ENCODE measurements around the gene RAB43. TPM values are rescaled to one million over a fixed set of nuclear protein-coding genes. Genes with fewer than 3 reads are reported as not detected.
A peak's percentile ranks its signal among the peaks of the same experiment; 100 is the strongest.
"Not testable (repeated sequence)": the region's sequence is repeated elsewhere in the genome, so short reads cannot be mapped to it uniquely, and the experiment has no call there.

RAB43 gene
- total RNA-seq, 1 donor, result 13.4 TPM

DNA sequence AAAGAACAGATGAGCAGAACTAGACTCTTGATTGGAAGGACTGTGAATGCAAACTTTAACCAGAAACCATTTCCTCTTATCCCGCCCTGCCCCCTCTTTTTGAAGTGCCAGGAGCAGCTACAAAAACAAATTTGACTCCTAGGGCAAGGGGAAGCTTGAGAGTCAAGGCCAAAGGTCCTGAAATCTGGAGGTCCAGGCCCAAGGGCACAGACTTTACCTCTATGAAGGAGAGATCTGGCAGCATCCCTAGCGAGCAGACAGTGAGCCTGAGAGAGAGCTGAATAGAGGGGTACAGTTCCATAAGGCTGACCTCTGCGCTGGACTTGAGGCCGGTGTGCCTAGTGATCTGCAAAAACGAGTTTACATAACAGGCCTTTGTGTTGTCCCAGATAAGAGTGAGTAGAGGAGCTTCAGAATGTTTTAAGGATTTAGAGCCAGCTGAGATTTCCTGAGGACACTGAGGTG is 5.1 kb downstream of the RAB43 start:
- no peak overlapping the region for H2AFZ ChIP-seq (ENCODE audit: low read length)
- H3K4me2 ChIP-seq (ENCODE audit: insufficient read depth, low read length), result no peak overlapping the region
- peaks cover 73% of the 10 kb centered on the region for H3K79me2 ChIP-seq (ENCODE audit: insufficient read depth, low read length)
- TF ChIP-seq, protein P1, sequence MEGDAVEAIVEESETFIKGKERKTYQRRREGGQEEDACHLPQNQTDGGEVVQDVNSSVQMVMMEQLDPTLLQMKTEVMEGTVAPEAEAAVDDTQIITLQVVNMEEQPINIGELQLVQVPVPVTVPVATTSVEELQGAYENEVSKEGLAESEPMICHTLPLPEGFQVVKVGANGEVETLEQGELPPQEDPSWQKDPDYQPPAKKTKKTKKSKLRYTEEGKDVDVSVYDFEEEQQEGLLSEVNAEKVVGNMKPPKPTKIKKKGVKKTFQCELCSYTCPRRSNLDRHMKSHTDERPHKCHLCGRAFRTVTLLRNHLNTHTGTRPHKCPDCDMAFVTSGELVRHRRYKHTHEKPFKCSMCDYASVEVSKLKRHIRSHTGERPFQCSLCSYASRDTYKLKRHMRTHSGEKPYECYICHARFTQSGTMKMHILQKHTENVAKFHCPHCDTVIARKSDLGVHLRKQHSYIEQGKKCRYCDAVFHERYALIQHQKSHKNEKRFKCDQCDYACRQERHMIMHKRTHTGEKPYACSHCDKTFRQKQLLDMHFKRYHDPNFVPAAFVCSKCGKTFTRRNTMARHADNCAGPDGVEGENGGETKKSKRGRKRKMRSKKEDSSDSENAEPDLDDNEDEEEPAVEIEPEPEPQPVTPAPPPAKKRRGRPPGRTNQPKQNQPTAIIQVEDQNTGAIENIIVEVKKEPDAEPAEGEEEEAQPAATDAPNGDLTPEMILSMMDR (IDR thresholded peaks at IDR 0.05; ENCODE audit: extremely low read depth, low read depth, low read length), result no peak
- peak; percentile 19 for DNase-seq (ENCODE audit: insufficient read length, low spot score, missing footprints)
- H4K20me1 ChIP-seq (ENCODE audit: insufficient read depth, low read length), result peaks cover 31% of the 10 kb centered on the region
- H3K9me3 ChIP-seq (ENCODE audit: low read depth, low read length), result no peaks in the 10 kb centered on the region
- H3K4me3 ChIP-seq (ENCODE audit: insufficient read depth, low read length), result no peak overlapping the region
- H3K27me3 ChIP-seq (ENCODE audit: insufficient read depth, low read length), result no peaks in the 10 kb centered on the region
- H3K4me1 ChIP-seq (ENCODE audit: insufficient read depth, low read length), result peaks cover 21% of the 10 kb centered on the region
- H3K27ac ChIP-seq (ENCODE audit: low read depth, low read length), result no peak overlapping the region
- peaks cover 19% of the 10 kb centered on the region for H3K36me3 ChIP-seq (ENCODE audit: insufficient read depth, low read length)

DNA sequence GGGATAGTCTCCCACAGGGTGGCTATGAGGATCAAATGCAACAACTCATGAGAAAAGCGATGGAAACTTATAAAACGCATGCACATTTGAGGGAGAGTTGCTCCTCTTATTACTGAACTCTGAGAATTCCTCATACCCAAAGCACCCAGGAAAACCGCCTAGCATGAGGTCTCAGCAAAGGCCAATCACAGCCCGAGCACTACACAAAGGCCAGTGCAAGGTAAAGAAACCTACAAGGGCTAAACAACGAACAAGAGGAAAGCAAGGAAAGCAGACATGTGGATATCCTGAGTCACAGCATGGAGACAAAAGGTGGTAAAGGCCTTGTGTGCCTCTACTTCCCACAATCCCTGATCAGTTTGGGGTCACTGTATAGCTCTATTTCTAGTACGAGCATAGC is 7.1 kb downstream of the RAB43 start:
- Histone ChIP-seq H3K4me2 (ENCODE audit: insufficient read depth, low read length) (no peak overlapping the region), H4K20me1 (ENCODE audit: insufficient read depth, low read length) (peaks cover 27% of the 10 kb centered on the region), H3K27ac (ENCODE audit: low read depth, low read length) (no peak overlapping the region), H3K27me3 (ENCODE audit: insufficient read depth, low read length) (no peaks in the 10 kb centered on the region), H3K9me3 (ENCODE audit: low read depth, low read length) (no peaks in the 10 kb centered on the region), H3K4me1 (ENCODE audit: insufficient read depth, low read length) (peaks cover 11% of the 10 kb centered on the region), H3K4me3 (ENCODE audit: insufficient read depth, low read length) (no peak overlapping the region), H3K36me3 (ENCODE audit: insufficient read depth, low read length) (peaks cover 23% of the 10 kb centered on the region), H3K79me2 (ENCODE audit: insufficient read depth, low read length) (peaks cover 72% of the 10 kb centered on the region), H2AFZ (ENCODE audit: low read length) (no peak overlapping the region)
- TF ChIP-seq, protein P1 (IDR thresholded peaks at IDR 0.05; ENCODE audit: extremely low read depth, low read depth, low read length), result no peak
- no peak for DNase-seq (ENCODE audit: insufficient read length, low spot score, missing footprints)

DNA sequence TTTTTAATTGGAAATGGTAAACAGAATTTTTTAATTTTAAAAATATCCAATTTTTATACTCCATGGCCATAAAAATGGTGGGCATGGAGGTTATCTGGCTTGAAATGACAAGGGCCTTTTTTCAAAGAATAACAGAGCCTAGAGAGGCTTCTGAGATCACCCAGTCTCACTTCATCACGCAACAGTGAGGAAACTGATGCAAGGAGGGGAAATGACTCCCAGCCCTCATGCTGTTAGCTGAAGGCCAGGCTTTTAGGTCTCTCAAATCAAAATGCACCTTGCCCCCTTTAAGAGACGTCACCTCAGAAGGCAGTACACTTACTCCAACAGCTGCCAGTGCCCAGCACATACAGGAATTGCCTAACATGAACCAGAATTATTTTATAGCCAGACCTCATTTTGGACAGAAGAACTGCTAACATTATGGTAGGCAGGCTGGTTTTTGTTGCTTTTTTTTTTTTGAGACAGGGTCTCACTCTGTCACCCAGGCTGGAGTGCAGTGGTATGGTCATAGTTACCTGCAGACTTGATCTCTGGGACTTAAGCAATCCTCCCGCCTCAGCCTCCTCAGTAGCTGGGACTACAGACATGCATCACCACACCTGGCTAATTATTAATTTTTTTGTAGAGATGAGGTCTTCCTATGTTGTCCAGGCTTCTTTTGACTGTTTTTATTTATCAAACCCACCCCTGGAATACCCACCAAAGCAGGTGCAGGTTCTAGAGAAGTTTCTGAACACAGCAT is 9.1 kb downstream of the RAB43 start:
- H3K4me3 ChIP-seq (ENCODE audit: insufficient read depth, low read length), result no peak overlapping the region
- H3K9me3 ChIP-seq (ENCODE audit: low read depth, low read length), result no peaks in the 10 kb centered on the region
- H3K27me3 ChIP-seq (ENCODE audit: insufficient read depth, low read length), result no peaks in the 10 kb centered on the region
- TF ChIP-seq, protein P1 (IDR thresholded peaks at IDR 0.05; ENCODE audit: extremely low read depth, low read depth, low read length), result no peak
- H3K4me2 ChIP-seq (ENCODE audit: insufficient read depth, low read length), result no peak overlapping the region
- H3K79me2 ChIP-seq (ENCODE audit: insufficient read depth, low read length), result peaks cover 67% of the 10 kb centered on the region
- no peak overlapping the region for H3K27ac ChIP-seq (ENCODE audit: low read depth, low read length)
- H3K4me1 ChIP-seq (ENCODE audit: insufficient read depth, low read length), result peaks cover 3% of the 10 kb centered on the region
- H2AFZ ChIP-seq (ENCODE audit: low read length), result no peak overlapping the region
- no peak for DNase-seq (ENCODE audit: insufficient read length, low spot score, missing footprints)
- H4K20me1 ChIP-seq (ENCODE audit: insufficient read depth, low read length), result peaks cover 26% of the 10 kb centered on the region
- peaks cover 13% of the 10 kb centered on the region for H3K36me3 ChIP-seq (ENCODE audit: insufficient read depth, low read length)

DNA sequence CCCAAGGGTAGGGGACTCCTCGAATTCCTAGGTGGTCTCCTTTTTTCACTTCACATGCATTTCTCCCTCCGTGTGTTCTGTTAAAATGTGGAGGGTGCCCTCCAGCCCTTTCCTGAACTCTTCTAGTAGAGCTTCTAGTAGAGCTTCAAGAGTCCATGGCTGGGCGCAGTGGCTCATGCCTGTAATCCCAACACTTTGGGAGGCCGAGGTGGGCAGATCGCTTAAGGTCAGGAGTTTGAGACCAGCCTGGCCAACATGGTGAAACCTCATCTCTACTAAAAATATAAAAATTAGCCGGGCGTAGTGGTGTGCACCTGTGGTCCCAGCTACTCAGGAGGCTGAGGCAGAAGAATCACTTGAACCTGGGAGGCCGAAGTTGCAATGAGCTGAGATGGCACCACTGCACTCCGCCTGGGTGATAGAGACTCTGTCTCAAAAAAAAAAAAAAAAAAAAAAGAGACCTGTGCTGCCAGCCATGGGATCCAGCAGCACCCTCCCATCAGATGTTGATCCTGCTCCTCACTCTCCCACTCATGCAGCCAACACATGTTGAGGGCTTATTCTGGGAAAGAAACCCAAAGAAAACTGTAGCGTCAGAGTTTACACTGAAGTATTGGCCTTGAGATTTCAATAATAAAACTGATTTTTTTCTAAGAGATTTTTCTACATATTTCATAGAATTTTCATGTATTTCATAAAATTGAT is 10.4 kb downstream of the RAB43 start:
- peaks cover 38% of the 10 kb centered on the region for H4K20me1 ChIP-seq (ENCODE audit: insufficient read depth, low read length)
- H3K4me3 ChIP-seq (ENCODE audit: insufficient read depth, low read length); H3K27me3 ChIP-seq (ENCODE audit: insufficient read depth, low read length); H3K9me3 ChIP-seq (ENCODE audit: low read depth, low read length); H3K4me1 ChIP-seq (ENCODE audit: insufficient read depth, low read length); H2AFZ ChIP-seq (ENCODE audit: low read length); H3K27ac ChIP-seq (ENCODE audit: low read depth, low read length); H3K4me2 ChIP-seq (ENCODE audit: insufficient read depth, low read length): not testable (repeated sequence)
- H3K36me3 ChIP-seq (ENCODE audit: insufficient read depth, low read length), result peaks cover 16% of the 10 kb centered on the region
- H3K79me2 ChIP-seq (ENCODE audit: insufficient read depth, low read length), result peaks cover 66% of the 10 kb centered on the region
- DNase-seq (ENCODE audit: insufficient read length, low spot score, missing footprints), result peak; percentile 45
